H4 (cell line): ENCODE results near the gene TRPV5. TPM values are rescaled to one million over a fixed set of nuclear protein-coding genes. Genes with fewer than 3 reads are reported as not detected.

Experiments
- DNase-seq: peaks from one replicate; pipeline ENCODE4 v3.0.0-alpha.2; 2015; ENCODE audit warnings: low spot score
- total RNA-seq: library from RNA; depleted of rRNA; stranded (reverse); fragments of >200 nt; shearing (Covaris generic); gene quantifications from 2 replicates; pipeline ENCODE4 v1.2.3, GENCODE V29; 2014

The TRPV5 gene
- total RNA-seq, 1 experiment from 2014 or later, result not detected

DNA sequence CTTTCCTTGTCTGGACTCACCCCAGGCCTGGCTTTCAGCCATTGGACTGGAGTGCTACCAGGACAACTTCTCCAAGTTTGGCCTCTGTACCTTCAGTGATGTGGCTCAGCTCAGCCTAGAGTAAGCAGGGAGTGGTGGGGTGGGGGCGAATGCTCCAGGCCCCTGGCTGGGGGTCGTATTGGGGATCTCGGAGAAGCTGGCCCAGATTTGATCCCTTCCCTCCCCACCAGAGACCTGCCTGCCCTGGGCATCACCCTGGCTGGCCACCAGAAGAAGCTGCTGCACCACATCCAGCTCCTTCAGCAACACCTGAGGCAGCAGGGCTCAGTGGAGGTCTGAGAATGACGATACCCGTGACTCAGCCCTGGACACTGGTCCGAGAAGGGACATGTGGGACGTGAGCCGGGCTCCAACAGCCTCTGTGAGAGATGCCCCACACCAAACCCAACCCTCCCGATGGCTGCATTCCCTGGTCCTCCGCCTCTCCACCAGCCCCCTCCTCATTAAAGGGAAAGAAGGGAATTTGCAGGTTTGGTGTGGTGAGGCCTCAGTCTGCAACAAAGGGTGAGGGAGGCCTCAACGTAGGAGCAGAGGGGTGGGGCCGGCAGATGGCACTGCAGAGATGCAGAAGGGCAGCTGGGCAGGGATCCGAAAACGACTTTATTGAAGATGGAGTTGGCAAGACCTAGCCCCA lies 62.8 kb downstream of the TRPV5 start:
- no peak for DNase-seq

GRCh38 chr7:142870147-142870559 lies 63.4 kb downstream of the TRPV5 start:
- DNase-seq, result no peak

GRCh38 chr7:142869434-142869833 lies 64.1 kb downstream of the TRPV5 start:
- DNase-seq, result no peak

- no peak for DNase-seq
These were observed 64.5 kb downstream of the TRPV5 start for GRCh38 chr7:142868986-142869415.

DNA sequence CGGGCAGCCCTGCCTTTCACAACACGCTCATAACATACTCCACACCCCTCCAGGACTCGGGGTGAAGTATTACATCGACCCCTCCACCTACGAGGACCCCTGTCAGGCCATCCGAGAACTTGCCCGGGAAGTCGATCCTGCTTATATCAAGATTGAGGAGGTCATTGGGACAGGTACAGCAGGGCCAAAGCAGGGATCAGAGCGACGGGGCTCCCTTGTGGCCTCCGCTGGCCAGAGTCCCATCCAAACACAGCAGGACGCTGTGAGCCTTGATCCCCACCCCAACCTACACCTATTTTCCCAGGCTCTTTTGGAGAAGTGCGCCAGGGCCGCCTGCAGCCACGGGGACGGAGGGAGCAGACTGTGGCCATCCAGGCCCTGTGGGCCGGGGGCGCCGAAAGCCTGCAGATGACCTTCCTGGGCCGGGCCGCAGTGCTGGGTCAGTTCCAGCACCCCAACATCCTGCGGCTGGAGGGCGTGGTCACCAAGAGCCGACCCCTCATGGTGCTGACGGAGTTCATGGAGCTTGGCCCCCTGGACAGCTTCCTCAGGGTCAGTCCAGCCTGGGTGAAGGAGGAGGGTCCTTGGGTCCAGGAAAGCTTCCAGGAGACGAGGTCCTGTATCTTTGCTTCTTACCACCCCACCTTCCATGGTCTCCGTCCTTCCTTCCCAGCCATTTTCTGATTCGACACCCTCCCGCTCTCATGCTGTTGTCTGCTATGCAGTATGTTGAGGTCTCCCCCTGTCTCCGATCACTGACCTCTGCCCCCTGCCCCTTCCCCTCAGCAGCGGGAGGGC lies 65.2 kb downstream of the TRPV5 start:
- no peak for DNase-seq

DNA sequence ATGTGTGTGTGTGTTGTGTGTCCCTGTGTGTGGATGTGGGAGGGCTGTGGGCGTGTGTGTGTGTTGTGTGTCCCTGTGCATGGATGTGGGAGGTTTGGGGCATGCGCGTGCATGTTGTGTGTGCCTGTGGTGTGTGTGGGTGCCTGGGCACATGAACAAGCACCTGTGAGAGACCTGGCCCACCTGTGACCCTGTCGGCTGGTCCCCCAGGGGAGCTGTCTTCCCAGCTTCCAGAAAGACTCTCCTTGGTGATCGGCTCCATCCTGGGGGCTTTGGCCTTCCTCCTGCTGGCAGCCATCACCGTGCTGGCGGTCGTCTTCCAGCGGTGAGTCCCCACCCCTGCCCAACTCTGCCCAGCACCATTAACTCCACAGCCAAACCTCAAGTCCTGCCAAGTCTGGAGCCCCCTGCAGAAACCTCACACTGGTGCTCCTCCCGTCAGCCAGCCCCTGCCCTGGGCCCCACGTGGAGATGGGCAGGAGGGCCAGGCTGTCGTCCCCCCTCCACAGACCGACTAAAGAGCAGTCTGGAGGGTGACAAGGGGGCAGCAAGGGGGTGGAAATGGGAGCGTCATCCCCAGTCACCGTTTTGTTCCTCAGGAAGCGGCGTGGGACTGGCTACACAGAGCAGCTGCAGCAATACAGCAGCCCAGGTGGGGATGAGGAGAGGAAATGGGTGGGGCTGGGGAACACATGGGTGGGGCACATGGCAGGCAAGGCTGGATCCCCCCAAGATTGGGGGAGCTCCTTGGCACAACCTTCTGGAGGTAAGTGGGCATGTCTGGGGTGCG lies 66.0 kb downstream of the TRPV5 start:
- no peak for DNase-seq

DNA sequence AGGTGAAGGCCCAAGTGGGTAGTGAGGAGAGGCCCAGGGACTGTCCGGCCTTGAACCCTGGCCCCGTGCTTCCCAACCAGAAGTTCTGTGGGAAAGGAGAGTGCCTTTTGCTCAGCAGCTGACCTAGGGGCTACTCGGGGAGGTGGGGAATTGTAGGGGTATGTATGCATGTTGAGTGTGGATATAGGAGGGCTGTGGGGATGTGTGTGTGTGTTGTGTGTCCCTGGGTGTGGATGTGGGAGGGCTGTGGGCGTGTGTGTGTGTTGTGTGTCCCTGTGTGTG lies 66.5 kb downstream of the TRPV5 start:
- DNase-seq, result no peak

DNA sequence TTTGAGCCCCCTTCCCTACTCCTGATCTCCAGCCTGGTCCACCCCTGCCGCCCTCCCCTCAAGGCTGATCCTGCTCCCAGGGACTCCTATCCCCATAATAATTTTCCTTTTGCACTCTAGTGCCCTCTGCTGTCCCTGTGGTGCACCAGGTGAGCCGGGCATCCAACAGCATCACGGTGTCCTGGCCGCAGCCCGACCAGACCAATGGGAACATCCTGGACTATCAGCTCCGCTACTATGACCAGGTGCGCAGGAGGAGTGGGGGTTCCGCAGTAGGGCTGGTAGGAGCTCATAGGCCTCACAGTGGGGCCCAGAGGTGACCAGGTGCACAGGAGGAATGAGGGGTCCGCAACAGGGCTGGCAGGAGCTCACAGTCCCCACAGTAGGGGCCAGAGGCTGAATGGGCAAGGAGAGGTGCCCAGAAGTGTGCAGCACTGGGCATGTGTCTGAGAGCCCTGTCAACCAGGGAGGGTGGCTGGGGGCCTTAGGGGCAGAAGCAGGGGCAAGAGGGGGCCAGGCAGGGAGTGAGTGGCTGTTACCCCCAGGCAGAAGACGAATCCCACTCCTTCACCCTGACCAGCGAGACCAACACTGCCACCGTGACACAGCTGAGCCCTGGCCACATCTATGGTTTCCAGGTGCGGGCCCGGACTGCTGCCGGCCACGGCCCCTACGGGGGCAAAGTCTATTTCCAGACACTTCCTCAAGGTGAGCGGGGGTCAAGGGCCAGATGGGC lies 67.0 kb downstream of the TRPV5 start:
- no peak for DNase-seq

GRCh38 chr7:142865766-142866165 lies 67.8 kb downstream of the TRPV5 start:
- DNase-seq, result no peak

- DNase-seq, result no peak
These were observed 68.4 kb downstream of the TRPV5 start for GRCh38 chr7:142864980-142865747.

- no peak for DNase-seq
These were observed 69.5 kb downstream of the TRPV5 start for GRCh38 chr7:142863891-142864685.

DNA sequence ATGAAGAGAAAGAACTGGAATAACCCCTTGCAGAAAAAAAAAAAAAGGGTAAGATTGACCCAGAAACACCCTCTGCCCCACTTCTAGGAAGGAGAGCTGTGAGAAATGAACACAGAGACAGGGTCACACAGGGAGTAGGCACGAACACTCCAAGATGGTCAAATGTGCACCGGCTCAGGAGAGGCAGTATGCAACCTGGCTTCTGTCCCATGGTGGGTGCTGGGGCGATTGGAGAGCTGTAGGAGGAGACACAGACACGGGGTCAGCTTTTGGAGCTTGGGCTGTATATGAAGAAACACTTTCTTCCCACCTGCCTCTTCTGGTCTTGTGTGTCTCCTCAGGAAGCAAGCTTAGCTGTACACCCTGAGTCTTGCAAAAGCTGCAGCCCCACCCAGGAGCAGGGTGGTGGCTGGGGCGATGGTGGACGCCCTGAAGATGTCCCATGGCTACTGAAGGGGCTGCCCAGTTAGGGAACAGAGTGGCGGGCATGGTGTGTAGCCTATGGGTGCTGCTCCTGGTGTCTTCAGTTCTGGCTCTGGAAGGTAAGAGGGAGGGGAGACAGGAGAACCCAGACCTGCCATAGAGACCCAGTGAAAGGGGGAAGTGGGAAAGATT lies 70.7 kb downstream of the TRPV5 start:
- DNase-seq, result no peak

DNA sequence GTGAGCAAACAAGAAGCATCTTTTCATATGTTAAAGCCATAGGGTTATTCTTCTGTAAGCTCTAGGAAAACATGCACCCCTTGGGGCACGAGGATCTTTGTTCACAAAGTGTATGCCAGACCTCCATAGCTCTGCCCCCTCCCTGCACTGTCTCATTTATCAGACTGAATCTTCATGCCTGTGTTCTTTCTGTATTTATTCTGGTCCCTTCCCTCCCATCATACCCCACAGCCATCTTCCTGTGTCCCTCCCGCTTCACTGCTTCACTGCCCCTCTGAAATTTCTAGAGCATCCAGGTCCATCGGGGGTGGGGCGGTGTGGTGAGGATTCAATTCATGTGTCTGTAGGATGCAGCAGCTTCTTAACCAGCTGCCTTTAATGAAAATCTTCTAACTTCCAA lies 71.2 kb downstream of the TRPV5 start:
- no peak for DNase-seq

GRCh38 chr7:142860968-142861367 lies 72.6 kb downstream of the TRPV5 start:
- DNase-seq, result no peak

GRCh38 chr7:142859829-142860228 lies 73.7 kb downstream of the TRPV5 start:
- peak; percentile 55 for DNase-seq

DNA sequence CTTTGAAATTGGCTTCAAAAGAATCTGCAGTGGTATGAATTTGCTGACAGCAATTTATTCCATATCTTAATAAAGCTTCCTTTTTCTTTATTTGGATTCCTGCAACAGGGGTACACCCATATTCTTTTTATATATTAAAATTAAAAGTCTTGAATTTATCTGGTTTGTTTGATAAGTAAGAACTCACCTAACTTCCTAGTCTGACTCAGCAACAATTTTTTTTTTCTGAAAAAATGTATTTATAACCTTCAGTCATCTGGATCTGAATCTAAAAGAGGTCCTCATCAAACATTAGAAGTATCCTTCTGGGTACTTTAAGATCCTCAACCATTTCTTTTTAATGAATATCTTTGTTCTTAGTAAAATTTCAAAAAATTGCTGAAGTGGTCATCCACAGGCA lies 74.1 kb downstream of the TRPV5 start:
- no peak for DNase-seq
